HEK293 (cell line): ENCODE data around the gene BTD.

Experiments used
- CTCF ChIA-PET: fragments of 350-600 bp; formaldehyde crosslinking; extraction: SDS; loops from one replicate; lab custom pipeline; 2021; ENCODE audit warnings: antibody characterized with exemption; lab: Yijun Ruan, JAX
- POLR2A ChIA-PET: fragments of 300-600 bp; formaldehyde crosslinking; extraction: SDS; loops from one replicate; lab custom pipeline; 2020; ENCODE audit warnings: antibody characterized with exemption, inconsistent platforms; lab: Yijun Ruan, JAX
- H3K27ac ChIP-seq: fragments of 200-500 bp; sonication (Bioruptor generic); 2 replicates; pipeline ENCODE4 v1.5.1; 2014; ENCODE audit warnings: low read depth, low read length, control low read depth, inconsistent platforms; ENCODE audit errors: extremely low read depth
- H3K36me3 ChIP-seq, 2 experiments: fragments of 200-500 bp in 1 of 2; sonication (Bioruptor generic) in 1 of 2; 1 replicate in 1 of 2; 2 replicates in 1 of 2; pipeline ENCODE4 v1.5.1; 2014 to 2017; ENCODE audit warnings: inconsistent platforms in 2 of 2, low read length in 2 of 2; ENCODE audit not compliant: control insufficient read depth in 2 of 2, insufficient read depth in 1 of 2
- H3K4me1 ChIP-seq: fragments of 200-500 bp; sonication (Bioruptor generic); 2 replicates; pipeline ENCODE4 v1.5.1; 2014; ENCODE audit warnings: mild to moderate bottlenecking, low read length, inconsistent platforms; ENCODE audit not compliant: control insufficient read depth, insufficient read depth
- H3K4me3 ChIP-seq: 2 replicates; pipeline ENCODE4 v1.5.1; 2011; ENCODE audit warnings: low read depth, mild to moderate bottlenecking, control low read depth, low read length, moderate library complexity
- H3K9me3 ChIP-seq: fragments of 200-500 bp; sonication (Bioruptor generic); 2 replicates; pipeline ENCODE4 v1.5.1; 2014; ENCODE audit warnings: low read depth, low read length, inconsistent platforms; ENCODE audit not compliant: control insufficient read depth, insufficient read depth
- FEZF1 ChIP-seq: fragments of 450-650 bp; formaldehyde crosslinking; IDR thresholded peaks from 2 replicates; pipeline ENCODE4 v1.5.1; 2016; ENCODE audit warnings: missing biosample characterization, missing genetic modification characterization
- KLF8 ChIP-seq: fragments of 450-650 bp; formaldehyde crosslinking; IDR thresholded peaks from 2 replicates; pipeline ENCODE4 v1.5.1; 2016; ENCODE audit warnings: missing biosample characterization, missing genetic modification characterization
- PRDM1 ChIP-seq: fragments of 450-650 bp; formaldehyde crosslinking; IDR thresholded peaks from 2 replicates; pipeline ENCODE4; 2016; ENCODE audit warnings: missing biosample characterization, missing genetic modification characterization
- ZBTB8A ChIP-seq: fragments of 450-650 bp; formaldehyde crosslinking; IDR thresholded peaks from 2 replicates; pipeline ENCODE4 v1.5.1; 2016; ENCODE audit warnings: missing biosample characterization, missing genetic modification characterization
- ZNF112 ChIP-seq: fragments of 450-650 bp; formaldehyde crosslinking; IDR thresholded peaks from 2 replicates; pipeline ENCODE4 v1.5.0; 2017; ENCODE audit warnings: missing biosample characterization, missing genetic modification characterization
- ZNF138 ChIP-seq: fragments of 450-650 bp; formaldehyde crosslinking; IDR thresholded peaks from 2 replicates; pipeline ENCODE4 v1.5.1; 2016; ENCODE audit warnings: missing biosample characterization, missing genetic modification characterization, borderline replicate concordance
- ZNF221 ChIP-seq: fragments of 450-650 bp; formaldehyde crosslinking; IDR thresholded peaks from 2 replicates; pipeline ENCODE4 v1.5.1; 2017; ENCODE audit warnings: missing biosample characterization, missing genetic modification characterization, borderline replicate concordance
- ZNF274 ChIP-seq, 2 experiments: fragments of 200-500 bp in 1 of 2; fragments of 450-650 bp in 1 of 2; sonication (Bioruptor generic) in 1 of 2; formaldehyde crosslinking in 1 of 2; IDR thresholded peaks; 2 replicates each; pipeline versions ENCODE4 v1.5.1 to v1.6.1; 2014 to 2016; ENCODE audit warnings: borderline replicate concordance in 1 of 2, inconsistent platforms in 1 of 2, low read length in 1 of 2, missing biosample characterization in 1 of 2, missing genetic modification characterization in 1 of 2
- ZNF311 ChIP-seq: fragments of 450-650 bp; formaldehyde crosslinking; IDR thresholded peaks from 2 replicates; pipeline ENCODE4 v1.5.1; 2017; ENCODE audit warnings: missing biosample characterization, missing genetic modification characterization, borderline replicate concordance
- ZNF366 ChIP-seq: fragments of 450-650 bp; formaldehyde crosslinking; conservative IDR thresholded peaks from 2 replicates; pipeline ENCODE4 v1.5.1; 2016; ENCODE audit warnings: missing biosample characterization, missing genetic modification characterization
- ZNF510 ChIP-seq: fragments of 450-650 bp; formaldehyde crosslinking; IDR thresholded peaks from 2 replicates; pipeline ENCODE4 v1.5.1; 2018; ENCODE audit warnings: mild to moderate bottlenecking, missing genetic modification characterization, missing biosample characterization; ENCODE audit not compliant: insufficient replicate concordance
- ZNF747 ChIP-seq: fragments of 450-650 bp; formaldehyde crosslinking; IDR thresholded peaks from 2 replicates; pipeline ENCODE4 v1.5.1; 2016; ENCODE audit warnings: missing biosample characterization, missing genetic modification characterization
- ZSCAN16 ChIP-seq: fragments of 450-650 bp; formaldehyde crosslinking; IDR thresholded peaks from 2 replicates; pipeline ENCODE4 v1.5.1; 2016; ENCODE audit warnings: missing biosample characterization, missing genetic modification characterization
- ZSCAN30 ChIP-seq: fragments of 450-650 bp; IDR thresholded peaks from 2 replicates; pipeline ENCODE4 v1.5.1; 2018; ENCODE audit warnings: missing biosample characterization, mild to moderate bottlenecking, missing genetic modification characterization, moderate library complexity
- TF ChIP-seq, protein P1 (sequence below): fragments of 450-650 bp; formaldehyde crosslinking; IDR thresholded peaks from 2 replicates; pipeline ENCODE4 v1.5.1; 2017; ENCODE audit warnings: missing biosample characterization, missing genetic modification characterization
- TF ChIP-seq, protein P2 (sequence below): fragments of 450-650 bp; formaldehyde crosslinking; IDR thresholded peaks from 2 replicates; pipeline ENCODE4 v1.5.1; 2016; ENCODE audit warnings: missing biosample characterization, missing genetic modification characterization
- TF ChIP-seq, protein P3 (sequence below): fragments of 450-650 bp; IDR thresholded peaks from 2 replicates; pipeline ENCODE4 v1.5.1; 2018; ENCODE audit warnings: missing biosample characterization, missing genetic modification characterization

The BTD gene

DNA sequence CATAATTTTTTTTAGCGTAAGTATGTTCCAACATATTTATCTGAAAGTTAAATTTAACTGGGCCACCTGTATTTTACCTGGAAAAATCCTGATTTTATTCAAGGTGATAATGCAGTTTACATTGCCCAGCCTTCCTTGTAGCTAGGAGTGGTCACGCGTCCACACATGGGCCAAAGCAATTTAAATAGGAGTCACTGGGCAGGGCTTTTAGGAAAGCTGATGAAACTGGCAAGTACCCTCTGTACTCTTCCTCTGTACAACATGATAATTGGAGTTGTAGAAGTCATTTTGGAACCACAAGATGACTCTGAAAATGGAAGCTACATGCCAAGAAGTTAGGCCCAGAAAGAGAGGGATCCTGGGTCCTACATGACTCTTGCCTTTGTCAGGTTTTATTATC is 9.5 kb downstream of the BTD start (continued):
- TF ChIP-seq ZNF274 (IDR thresholded peaks at IDR 0.05; ENCODE audit: low read length) (no peak), ZNF274 (tag by site-specific recombination; IDR thresholded peaks at IDR 0.05; ENCODE audit: borderline replicate concordance) (no peak), KLF8 (tag by site-specific recombination) (no peak)

DNA sequence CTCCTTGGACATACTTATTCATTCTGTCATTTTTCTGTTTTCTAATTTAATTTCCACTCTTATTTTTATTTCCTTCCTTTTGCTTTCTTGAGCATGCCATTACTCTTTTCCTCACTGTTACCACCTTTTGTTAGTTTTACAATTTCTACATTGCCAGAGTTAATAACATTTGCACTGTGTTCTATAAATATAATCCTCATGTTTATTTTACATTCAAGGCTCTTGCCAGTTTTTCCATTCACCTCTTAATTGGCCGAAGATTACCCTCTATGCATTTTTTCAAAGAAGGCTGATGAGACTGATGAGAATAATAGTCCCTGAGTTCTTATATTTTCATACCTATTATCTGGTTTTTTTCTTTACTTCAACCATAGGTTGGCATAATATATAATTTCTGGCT is 10.5 kb downstream of the BTD start:
- ChIA-PET CTCF (interaction anchor here (2.0 kb wide), 1 partner anchor 18 kb away, joined by 6 read pairs; no protein-coding TSS in a partner anchor), POLR2A (interaction anchor here (1.0 kb wide), 1 partner anchor 10 kb away, joined by 6 read pairs; the partner anchor contains the start of genes BTD and HACL1)
- Histone ChIP-seq H3K27ac (no peak overlapping the region), H3K4me1 (no peaks in the 10 kb centered on the region), H3K4me3 (no peak overlapping the region), H3K9me3 (no peaks in the 10 kb centered on the region), H3K36me3 (no peaks in the 10 kb centered on the region)
- 0 out of 2 replicates have a peak, but pooled peaks have one; percentile 19 for TF ChIP-seq PRDM1
- TF ChIP-seq, protein P1, sequence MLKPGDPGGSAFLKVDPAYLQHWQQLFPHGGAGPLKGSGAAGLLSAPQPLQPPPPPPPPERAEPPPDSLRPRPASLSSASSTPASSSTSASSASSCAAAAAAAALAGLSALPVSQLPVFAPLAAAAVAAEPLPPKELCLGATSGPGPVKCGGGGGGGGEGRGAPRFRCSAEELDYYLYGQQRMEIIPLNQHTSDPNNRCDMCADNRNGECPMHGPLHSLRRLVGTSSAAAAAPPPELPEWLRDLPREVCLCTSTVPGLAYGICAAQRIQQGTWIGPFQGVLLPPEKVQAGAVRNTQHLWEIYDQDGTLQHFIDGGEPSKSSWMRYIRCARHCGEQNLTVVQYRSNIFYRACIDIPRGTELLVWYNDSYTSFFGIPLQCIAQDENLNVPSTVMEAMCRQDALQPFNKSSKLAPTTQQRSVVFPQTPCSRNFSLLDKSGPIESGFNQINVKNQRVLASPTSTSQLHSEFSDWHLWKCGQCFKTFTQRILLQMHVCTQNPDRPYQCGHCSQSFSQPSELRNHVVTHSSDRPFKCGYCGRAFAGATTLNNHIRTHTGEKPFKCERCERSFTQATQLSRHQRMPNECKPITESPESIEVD (tag by site-specific recombination), result peak; percentile 52
- TF ChIP-seq FEZF1 (tag by site-specific recombination), result peak; percentile 34; the same call in 1 of the 2 replicates
- TF ChIP-seq ZBTB8A (tag by site-specific recombination), result no peak
- TF ChIP-seq ZNF112, result no peak

DNA sequence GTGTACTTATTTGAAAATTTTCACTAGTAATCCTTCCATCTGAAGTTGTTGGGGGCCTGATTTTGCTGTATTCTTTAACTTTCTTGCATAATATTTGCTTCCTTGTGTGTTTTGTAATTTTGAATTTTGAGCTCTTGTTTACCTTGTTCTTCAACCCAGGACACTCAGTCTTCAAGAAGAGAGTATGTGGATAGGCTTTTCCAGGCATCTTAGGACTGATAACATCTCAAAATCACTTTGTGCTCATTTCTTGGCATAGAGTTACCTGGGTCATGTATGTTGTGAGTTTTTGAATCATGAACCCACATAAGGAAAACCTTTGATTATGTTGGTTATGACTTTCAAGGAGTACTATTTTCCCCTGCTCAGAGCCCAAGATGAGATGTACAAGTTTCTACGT is 13.4 kb downstream of the BTD start:
- Histone ChIP-seq H3K27ac (no peak overlapping the region), H3K36me3 (no peaks in the 10 kb centered on the region), H3K4me3 (no peak overlapping the region), H3K4me1 (no peaks in the 10 kb centered on the region), H3K9me3 (no peaks in the 10 kb centered on the region)
- POLR2A ChIA-PET, result no interaction called here
- CTCF ChIA-PET, result no interaction called here
- TF ChIP-seq, protein P2, sequence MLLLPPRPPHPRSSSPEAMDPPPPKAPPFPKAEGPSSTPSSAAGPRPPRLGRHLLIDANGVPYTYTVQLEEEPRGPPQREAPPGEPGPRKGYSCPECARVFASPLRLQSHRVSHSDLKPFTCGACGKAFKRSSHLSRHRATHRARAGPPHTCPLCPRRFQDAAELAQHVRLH, result no peak
- TF ChIP-seq ZSCAN16 (tag by site-specific recombination), result no peak
- TF ChIP-seq ZSCAN30 (tag by site-specific recombination), result no peak
- TF ChIP-seq ZNF747 (tag by site-specific recombination), result no peak
- no peak for TF ChIP-seq ZNF510 (tag by site-specific recombination)
- no peak for TF ChIP-seq ZNF221
- no peak for TF ChIP-seq ZNF366 (tag by site-specific recombination)
- TF ChIP-seq, protein P1 (tag by site-specific recombination), result no peak
- TF ChIP-seq ZNF311 (tag by site-specific recombination), result no peak
- TF ChIP-seq ZNF138 (tag by site-specific recombination), result no peak
- TF ChIP-seq, protein P3, sequence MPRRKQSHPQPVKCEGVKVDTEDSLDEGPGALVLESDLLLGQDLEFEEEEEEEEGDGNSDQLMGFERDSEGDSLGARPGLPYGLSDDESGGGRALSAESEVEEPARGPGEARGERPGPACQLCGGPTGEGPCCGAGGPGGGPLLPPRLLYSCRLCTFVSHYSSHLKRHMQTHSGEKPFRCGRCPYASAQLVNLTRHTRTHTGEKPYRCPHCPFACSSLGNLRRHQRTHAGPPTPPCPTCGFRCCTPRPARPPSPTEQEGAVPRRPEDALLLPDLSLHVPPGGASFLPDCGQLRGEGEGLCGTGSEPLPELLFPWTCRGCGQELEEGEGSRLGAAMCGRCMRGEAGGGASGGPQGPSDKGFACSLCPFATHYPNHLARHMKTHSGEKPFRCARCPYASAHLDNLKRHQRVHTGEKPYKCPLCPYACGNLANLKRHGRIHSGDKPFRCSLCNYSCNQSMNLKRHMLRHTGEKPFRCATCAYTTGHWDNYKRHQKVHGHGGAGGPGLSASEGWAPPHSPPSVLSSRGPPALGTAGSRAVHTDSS, result no peak
